GM21529 (cell line): ENCODE results near the gene EXOC3L1.

Experiments
- ATAC-seq: cut with Tn5 transposase; IDR thresholded peaks from one replicate; pipeline ENCODE4 v1.9.1; 2021; ENCODE audit not compliant: unreplicated experiment

Gene EXOC3L1

GRCh38 chr16:67150047-67150832, 39.7 kb downstream of the EXOC3L1 start:
- peak; percentile 48 for ATAC-seq

DNA sequence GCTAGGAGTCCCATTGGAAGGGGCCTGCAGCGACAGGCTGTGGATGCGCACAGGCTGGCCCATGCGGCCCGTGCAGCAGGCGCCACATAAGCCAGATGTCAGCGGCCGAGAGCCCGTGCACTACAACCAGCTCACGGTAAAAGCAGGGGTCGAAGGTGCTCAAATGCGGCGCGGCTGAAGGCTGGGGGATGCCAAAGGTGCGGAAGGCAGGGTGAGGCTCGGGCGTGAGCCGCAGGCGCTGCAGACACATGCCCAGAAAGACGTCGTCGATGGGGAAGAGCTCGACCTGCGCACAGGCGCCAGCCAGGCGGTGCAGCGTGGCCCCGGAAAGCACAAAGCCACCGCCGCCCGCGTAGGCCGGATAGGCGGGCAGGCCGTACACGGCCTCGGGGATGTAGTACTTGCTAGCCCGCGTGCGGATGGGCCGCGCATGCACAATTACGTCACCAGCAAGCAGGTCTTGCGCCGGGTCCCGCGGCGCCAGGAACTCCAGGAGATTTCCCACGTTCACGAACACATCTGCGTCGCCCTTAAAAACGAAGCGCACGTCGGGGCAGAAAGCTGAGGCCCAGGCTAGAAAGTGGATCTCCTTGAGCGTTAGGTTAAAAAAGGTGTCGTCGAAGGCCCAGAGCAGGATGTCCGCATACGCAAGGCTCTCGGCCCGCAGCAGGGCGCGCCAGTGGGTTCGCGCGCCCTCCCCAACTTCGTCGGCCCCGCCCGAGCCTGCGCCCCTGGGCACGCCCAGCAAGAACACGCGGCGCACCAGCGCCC, 40.5 kb downstream of the EXOC3L1 start:
- ATAC-seq, result no peak

DNA sequence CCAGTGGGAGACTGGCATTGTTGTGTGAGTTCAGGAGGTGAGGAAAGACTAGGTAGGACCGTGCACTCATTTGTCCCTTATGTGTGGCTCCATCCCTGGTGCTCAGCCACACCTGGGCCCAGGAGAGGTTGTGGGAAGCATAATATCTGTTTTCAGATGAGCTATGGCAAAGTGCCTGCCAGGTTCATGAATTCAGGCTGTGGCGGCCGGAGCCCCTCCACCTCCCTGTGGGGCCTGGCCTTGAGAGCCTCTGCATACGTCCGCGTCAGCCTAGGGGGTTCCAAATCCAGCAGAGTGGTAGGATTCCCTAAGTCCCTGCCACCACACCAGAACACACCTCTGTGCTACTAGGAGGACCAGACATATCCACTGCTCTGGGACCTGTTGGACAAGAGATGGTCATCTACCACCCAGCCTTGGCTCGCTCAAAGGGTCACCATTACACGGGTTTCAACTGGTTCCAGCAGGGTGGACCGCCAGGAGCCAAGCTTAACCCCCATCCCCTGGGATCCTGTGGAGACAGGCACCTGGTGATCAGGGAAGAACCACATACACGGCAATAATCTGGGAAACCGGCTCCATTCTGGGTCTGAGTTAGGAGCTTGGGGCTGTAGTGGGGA, 41.2 kb downstream of the EXOC3L1 start:
- no peak for ATAC-seq

- ATAC-seq, result no peak
Observed at GRCh38 chr16:67148221-67148620, 41.7 kb downstream of the EXOC3L1 start.

DNA sequence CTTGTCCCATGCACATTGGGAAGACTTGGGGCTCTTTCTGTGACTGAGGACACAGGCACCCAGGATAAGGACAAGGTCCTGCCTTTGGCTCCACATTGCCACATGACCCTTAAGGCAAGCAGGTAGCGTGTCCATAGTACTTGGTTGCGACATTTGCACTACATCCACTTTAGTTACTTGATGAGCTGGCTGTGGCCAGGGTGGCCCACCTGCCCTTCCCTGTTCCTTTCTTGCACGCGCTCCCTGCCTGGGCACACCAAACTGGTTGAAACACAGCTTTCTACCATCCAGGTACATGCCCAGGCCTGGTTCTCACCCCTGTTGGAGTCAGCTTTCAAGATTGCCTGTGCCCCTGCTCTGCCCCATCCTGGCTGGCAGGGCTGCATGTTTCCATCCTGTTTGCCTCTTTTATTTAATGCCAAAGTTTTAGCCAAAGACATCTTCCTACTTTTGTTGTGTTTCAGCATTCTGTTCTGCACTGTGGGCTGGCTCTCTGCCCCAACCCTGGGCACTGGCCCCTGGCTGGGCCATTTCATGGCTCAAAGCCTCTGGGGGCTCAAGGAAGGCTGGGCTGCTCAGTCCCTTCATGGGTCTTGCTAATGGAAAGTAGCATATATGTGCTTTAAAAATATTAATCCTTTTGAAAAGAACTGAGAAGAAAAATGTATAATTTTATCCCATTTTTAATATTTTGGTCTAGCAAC, 42.3 kb downstream of the EXOC3L1 start:
- no peak for ATAC-seq

- no peak for ATAC-seq
Observed at GRCh38 chr16:67146523-67147357, 43.2 kb downstream of the EXOC3L1 start.

GRCh38 chr16:67145746-67146145, 44.2 kb downstream of the EXOC3L1 start:
- no peak for ATAC-seq

DNA sequence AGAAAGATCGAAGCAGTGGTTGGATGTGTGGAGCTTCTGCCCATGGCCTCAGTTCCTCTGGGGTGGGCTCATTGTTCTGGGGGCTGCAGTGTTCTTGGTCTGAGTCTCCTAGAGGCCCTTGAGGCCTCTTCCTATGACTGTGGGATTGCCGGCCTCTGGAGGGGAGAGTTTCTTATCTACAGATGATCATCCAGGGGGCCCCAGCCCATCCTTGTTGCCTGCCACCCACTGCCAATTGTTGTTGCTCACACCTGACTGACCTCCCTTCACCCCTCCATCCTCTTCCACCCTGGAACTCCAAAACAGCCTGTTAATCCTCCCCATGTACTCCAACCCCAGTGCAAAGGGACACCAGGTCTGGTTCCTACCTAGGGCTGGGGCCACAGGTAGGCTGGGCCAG, 45.0 kb downstream of the EXOC3L1 start:
- no peak for ATAC-seq

GRCh38 chr16:67142342-67142741, 47.6 kb downstream of the EXOC3L1 start:
- ATAC-seq, result no peak

DNA sequence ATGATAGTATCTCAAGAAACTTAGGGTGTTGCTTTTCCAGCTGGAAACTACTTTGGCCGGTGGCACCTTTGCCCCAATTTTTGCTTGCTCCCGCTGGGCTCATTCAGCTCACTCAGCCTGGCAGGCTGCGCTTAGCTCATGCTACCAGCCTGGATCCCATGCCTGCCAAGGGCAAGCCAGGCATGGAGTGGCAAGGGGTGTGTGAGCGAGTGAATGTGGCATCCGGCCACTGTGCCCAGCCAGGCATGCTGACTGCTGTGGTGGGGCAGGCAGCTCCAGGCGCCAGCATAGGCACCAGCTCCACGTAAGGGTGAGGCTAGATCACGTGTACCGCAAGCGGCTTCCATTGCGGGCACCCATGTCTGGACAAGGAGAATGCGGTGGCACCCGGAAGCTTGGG, 48.5 kb downstream of the EXOC3L1 start:
- no peak for ATAC-seq

GRCh38 chr16:67137605-67138004, 52.3 kb downstream of the EXOC3L1 start:
- no peak for ATAC-seq
